GM13976 (cell line): ENCODE data around the gene SPTBN5.

Experiments
- DNase-seq: peaks from one replicate; pipeline ENCODE4 v3.0.0; 2012; ENCODE audit warnings: low spot score
- in situ Hi-C: fragments of 300-500 bp; cut with MboI; formaldehyde crosslinking; loops from one replicate; pipeline ENCODE4 v1.12.0; 2022; ENCODE audit warnings: low sequenced_read_pairs, mixed read lengths, inconsistent platforms; ENCODE audit not compliant: unreplicated experiment
- TF ChIP-seq, protein P1 (sequence below): IDR thresholded peaks from 2 replicates; pipeline ENCODE4 v1.5.1; 2012; ENCODE audit warnings: borderline replicate concordance, mild to moderate bottlenecking; ENCODE audit not compliant: insufficient read depth; ENCODE audit errors: extremely low read depth, missing control alignments, control extremely low read depth

The SPTBN5 gene

GRCh38 chr15:41927536-41927935 lies 33.7 kb upstream of the SPTBN5 start:
- TF ChIP-seq, protein P1, sequence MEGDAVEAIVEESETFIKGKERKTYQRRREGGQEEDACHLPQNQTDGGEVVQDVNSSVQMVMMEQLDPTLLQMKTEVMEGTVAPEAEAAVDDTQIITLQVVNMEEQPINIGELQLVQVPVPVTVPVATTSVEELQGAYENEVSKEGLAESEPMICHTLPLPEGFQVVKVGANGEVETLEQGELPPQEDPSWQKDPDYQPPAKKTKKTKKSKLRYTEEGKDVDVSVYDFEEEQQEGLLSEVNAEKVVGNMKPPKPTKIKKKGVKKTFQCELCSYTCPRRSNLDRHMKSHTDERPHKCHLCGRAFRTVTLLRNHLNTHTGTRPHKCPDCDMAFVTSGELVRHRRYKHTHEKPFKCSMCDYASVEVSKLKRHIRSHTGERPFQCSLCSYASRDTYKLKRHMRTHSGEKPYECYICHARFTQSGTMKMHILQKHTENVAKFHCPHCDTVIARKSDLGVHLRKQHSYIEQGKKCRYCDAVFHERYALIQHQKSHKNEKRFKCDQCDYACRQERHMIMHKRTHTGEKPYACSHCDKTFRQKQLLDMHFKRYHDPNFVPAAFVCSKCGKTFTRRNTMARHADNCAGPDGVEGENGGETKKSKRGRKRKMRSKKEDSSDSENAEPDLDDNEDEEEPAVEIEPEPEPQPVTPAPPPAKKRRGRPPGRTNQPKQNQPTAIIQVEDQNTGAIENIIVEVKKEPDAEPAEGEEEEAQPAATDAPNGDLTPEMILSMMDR = no peak
- no peak for DNase-seq
- in situ Hi-C loops = no loop called here

GRCh38 chr15:41926185-41927056 lies 32.6 kb upstream of the SPTBN5 start:
- TF ChIP-seq, protein P1 = no peak
- no peak for DNase-seq
- in situ Hi-C loops = no loop called here

DNA sequence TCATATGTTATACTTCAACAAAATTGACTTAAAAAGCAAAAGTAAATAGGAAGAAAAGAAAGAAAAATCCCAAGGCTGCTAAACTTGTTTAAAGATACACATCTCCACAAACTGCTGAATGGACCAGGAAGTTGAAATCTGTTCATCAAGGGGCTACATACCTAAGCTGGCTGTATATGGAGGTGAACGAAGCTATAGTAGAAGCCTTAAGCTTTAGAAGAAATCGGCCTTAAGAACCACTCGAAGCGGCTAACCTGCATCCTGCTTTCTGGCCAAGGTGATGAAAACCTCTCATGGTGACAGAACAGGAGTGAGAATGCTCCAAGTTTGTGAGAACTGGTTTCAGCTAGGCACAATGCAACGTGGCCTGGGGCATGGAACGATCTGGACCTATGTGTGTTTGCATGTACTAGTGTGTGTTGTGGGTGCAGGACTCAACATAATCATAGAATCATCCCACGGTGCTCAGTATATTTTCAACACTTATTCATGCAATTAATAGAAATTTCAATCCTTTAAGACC lies 31.3 kb upstream of the SPTBN5 start:
- DNase-seq = no peak
- TF ChIP-seq, protein P1 = no peak
- in situ Hi-C loops = no loop called here

DNA sequence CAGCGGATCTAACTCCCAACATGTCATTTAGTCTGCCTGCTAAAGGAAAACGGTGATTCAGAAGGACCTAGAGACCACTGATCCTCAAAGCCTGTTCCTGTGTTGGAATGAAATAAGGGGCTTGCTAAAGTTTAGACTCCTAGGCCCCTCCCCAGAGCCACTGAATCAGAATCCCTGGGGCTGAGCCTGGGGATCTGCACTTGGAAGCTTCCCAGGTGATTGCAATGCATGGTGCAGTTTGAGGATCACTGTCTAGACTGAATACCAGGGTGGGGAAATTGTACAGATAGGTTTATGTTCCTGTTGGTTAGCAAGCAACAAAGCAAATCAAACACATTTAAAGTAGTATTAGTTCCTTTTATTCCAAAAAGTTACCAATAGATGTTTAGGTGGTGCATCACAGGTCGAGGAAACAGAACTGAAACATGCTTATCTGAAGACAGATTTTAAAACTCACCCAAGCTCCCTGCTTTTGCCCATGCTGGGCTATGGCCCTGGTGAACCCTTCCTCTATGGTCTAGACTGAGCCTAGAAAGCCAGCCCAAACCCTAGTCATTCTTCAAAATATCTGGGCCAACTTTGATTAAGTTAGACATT lies 29.6 kb upstream of the SPTBN5 start:
- no peak for DNase-seq
- in situ Hi-C loops = no loop called here
- TF ChIP-seq, protein P1 = no peak

DNA sequence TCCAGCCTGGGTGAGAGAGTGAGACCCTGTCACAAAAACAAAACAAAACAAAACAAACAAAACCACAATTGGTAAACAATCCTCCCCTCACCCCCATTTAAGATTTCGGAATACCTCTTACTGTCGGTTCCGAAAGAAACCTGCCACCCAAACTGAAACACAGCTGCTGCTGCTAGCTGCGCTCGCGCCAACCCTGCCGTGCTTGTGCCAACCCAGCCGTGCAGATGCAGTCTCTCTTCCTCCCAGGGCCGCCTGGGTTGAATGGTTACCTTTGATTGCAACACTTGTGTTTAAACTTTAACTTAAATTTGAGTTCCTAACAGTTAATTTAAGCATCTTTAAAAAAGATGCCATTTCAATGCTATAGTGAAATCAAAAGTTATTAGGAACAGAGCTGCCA lies 28.5 kb upstream of the SPTBN5 start:
- DNase-seq = no peak
- in situ Hi-C loops = no loop called here
- TF ChIP-seq, protein P1 = no peak

DNA sequence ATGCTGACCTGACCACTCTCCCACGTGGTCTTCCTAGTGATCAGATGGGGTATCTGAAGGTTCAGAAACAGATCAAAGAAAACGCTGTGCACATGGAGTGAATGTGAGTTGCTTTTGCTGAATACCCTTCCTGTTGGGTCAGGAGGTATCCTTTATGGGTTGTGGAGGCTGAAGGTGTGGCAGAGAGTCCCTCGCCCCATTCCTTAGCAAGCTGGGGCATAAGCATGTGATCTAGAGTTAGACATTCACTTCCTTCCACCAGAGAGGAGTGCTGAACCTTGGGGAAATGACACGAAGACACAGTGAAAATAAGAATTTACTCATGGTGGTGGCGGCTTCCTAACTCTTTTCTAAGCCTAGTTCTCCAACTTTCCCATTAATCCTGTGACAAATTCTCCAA lies 27.8 kb upstream of the SPTBN5 start:
- no peak for DNase-seq
- in situ Hi-C loops = no loop called here
- TF ChIP-seq, protein P1 = no peak
